PC-9 (cell line): ENCODE results near the gene FAU. TPM values are rescaled to one million over a fixed set of nuclear protein-coding genes. Genes with fewer than 3 reads are reported as not detected.

Experiments used
- BruUV-seq: library from RNA; stranded (reverse); fragments of 400-500 nt; replicated peaks from 2 replicates; lab custom pipeline; 2021; lab: Mats Ljungman, UMichigan
- CTCF ChIA-PET: fragments of 300-600 bp; sonication (Branson Sonifier 250); formaldehyde crosslinking; loops from one replicate; lab custom pipeline; 2022; ENCODE audit warnings: antibody characterized with exemption; lab: Charles Lee
- POLR2A ChIA-PET: fragments of 300-600 bp; sonication (Branson Sonifier 250); formaldehyde crosslinking; loops from one replicate; lab custom pipeline; 2022; ENCODE audit warnings: antibody characterized with exemption; ENCODE audit not compliant: unreplicated experiment; lab: Charles Lee
- DNase-seq, 2 experiments: peaks; one replicate each; pipeline versions ENCODE4 v3.0.0 to v3.0.0-alpha.2; 2015 to 2022; ENCODE audit warnings: mixed read lengths in 1 of 2
- H2AFZ ChIP-seq: fragments of 200-600 bp; sonication (generic); 2 replicates; pipeline ENCODE4 v1.8.1; 2017; ENCODE audit warnings: antibody characterized with exemption
- H3F3A ChIP-seq: fragments of 200-600 bp; sonication (generic); 2 replicates; pipeline ENCODE4 v1.8.1; 2017; ENCODE audit warnings: antibody characterized with exemption, mild to moderate bottlenecking, low read depth; ENCODE audit not compliant: insufficient read depth
- H3K27ac ChIP-seq: fragments of 200-600 bp; sonication (generic); 2 replicates; pipeline ENCODE4 v1.6.1; 2016; ENCODE audit warnings: mixed run types
- H3K27me3 ChIP-seq: fragments of 200-600 bp; sonication (generic); 2 replicates; pipeline ENCODE4 v1.6.1; 2016; ENCODE audit warnings: low read depth, mixed run types; ENCODE audit not compliant: insufficient read depth
- H3K36me3 ChIP-seq: fragments of 200-600 bp; sonication (generic); 2 replicates; pipeline ENCODE4 v1.6.1; 2016; ENCODE audit warnings: low read depth, mixed run types
- H3K4me1 ChIP-seq: fragments of 200-600 bp; sonication (generic); replicated peaks from 2 replicates; pipeline ENCODE4 v1.6.1; 2016; ENCODE audit warnings: mixed run types; ENCODE audit not compliant: insufficient read depth
- H3K4me2 ChIP-seq: fragments of 200-600 bp; sonication (generic); 2 replicates; pipeline ENCODE4 v1.6.1; 2017; ENCODE audit warnings: mixed run types
- H3K4me3 ChIP-seq: fragments of 200-600 bp; sonication (generic); 2 replicates; pipeline ENCODE4 v1.6.1; 2016; ENCODE audit warnings: mixed run types
- H3K79me2 ChIP-seq: fragments of 200-600 bp; sonication (generic); 2 replicates; pipeline ENCODE4 v1.6.1; 2017; ENCODE audit warnings: low read depth, mixed run types
- H3K9me2 ChIP-seq: fragments of 200-600 bp; sonication (generic); 2 replicates; pipeline ENCODE4 v1.8.1; 2017; ENCODE audit warnings: mild to moderate bottlenecking; ENCODE audit not compliant: insufficient read depth
- H3K9me3 ChIP-seq: fragments of 200-600 bp; sonication (generic); 2 replicates; pipeline ENCODE4 v1.8.1; 2016; ENCODE audit warnings: low read depth; ENCODE audit not compliant: insufficient read depth
- H4K20me1 ChIP-seq: fragments of 200-600 bp; sonication (generic); 2 replicates; pipeline ENCODE4 v1.8.1; 2017; ENCODE audit not compliant: insufficient read depth
- EZH2 ChIP-seq: fragments of 200-600 bp; sonication (generic); IDR thresholded peaks from 2 replicates; pipeline ENCODE4 v1.8.0; 2017; ENCODE audit warnings: antibody characterized with exemption, low read depth
- intact Hi-C: fragments of 100-400 bp; cut with micrococcal nuclease; formaldehyde crosslinking; loops from one replicate; pipeline ENCODE4 v1.10.0; 2022; ENCODE audit not compliant: unreplicated experiment
- total RNA-seq: library from RNA; stranded (reverse); gene quantifications from 2 replicates; pipeline ENCODE4 v1.2.3, GENCODE V29; 2021
- TF ChIP-seq, protein P1 (sequence below): fragments of 200-600 bp; sonication (generic); conservative IDR thresholded peaks from 2 replicates; pipeline ENCODE4 v1.6.1; 2017; ENCODE audit warnings: mixed run types, antibody characterized with exemption, mild to moderate bottlenecking, moderate library complexity

The FAU gene
- total RNA-seq, 1 experiment from 2014 or later = 973 TPM

DNA sequence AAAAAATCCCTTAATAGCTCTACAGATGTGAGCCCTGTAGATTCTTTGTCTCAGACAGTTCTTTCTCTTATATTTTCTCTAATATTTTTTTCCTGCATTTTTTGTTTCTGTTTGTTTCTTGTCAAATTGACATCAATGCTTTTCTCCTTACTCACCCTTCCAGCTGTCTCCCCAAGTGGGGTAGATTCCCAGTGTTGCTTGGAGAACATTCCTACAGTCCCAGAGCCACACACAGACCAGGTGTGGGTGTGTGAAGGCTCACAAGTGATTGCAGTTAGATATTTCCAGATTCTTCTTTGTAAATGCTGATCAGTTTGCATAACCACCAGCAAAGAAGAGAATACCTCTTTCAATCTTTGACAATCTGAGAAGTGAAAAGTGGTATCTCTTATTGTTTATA is 18.5 kb downstream of the FAU start:
- ChIA-PET CTCF (interaction anchor here (0.7 kb wide), 1 partner anchor 520 kb away, joined by 4 read pairs; no protein-coding TSS in a partner anchor), POLR2A (no interaction called here)
- no peaks in the 10 kb centered on the region for H3K27me3 ChIP-seq
- peaks cover 29% of the 10 kb centered on the region for H3K79me2 ChIP-seq
- no peak for DNase-seq
- intact Hi-C loops = no loop called here
- H4K20me1 ChIP-seq = no peaks in the 10 kb centered on the region; the same call in 1 of the 2 replicates
- 0 out of 2 replicates have a peak, but pooled peaks cover 2% of the 10 kb centered on the region for H3K36me3 ChIP-seq
- H3K9me3 ChIP-seq = no peaks in the 10 kb centered on the region
- peaks cover 26% of the 10 kb centered on the region for H3F3A ChIP-seq
- H3K4me2 ChIP-seq = no peak overlapping the region
- peaks cover 8% of the 10 kb centered on the region for H3K4me1 ChIP-seq
- no peak for TF ChIP-seq EZH2
- TF ChIP-seq, protein P1, sequence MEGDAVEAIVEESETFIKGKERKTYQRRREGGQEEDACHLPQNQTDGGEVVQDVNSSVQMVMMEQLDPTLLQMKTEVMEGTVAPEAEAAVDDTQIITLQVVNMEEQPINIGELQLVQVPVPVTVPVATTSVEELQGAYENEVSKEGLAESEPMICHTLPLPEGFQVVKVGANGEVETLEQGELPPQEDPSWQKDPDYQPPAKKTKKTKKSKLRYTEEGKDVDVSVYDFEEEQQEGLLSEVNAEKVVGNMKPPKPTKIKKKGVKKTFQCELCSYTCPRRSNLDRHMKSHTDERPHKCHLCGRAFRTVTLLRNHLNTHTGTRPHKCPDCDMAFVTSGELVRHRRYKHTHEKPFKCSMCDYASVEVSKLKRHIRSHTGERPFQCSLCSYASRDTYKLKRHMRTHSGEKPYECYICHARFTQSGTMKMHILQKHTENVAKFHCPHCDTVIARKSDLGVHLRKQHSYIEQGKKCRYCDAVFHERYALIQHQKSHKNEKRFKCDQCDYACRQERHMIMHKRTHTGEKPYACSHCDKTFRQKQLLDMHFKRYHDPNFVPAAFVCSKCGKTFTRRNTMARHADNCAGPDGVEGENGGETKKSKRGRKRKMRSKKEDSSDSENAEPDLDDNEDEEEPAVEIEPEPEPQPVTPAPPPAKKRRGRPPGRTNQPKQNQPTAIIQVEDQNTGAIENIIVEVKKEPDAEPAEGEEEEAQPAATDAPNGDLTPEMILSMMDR = no peak
- H3K27ac ChIP-seq = no peak overlapping the region
- no peak overlapping the region for H3K4me3 ChIP-seq
- H3K9me2 ChIP-seq = no peaks in the 10 kb centered on the region
- BruUV-seq = no TSS peak
- no peak overlapping the region for H2AFZ ChIP-seq

DNA sequence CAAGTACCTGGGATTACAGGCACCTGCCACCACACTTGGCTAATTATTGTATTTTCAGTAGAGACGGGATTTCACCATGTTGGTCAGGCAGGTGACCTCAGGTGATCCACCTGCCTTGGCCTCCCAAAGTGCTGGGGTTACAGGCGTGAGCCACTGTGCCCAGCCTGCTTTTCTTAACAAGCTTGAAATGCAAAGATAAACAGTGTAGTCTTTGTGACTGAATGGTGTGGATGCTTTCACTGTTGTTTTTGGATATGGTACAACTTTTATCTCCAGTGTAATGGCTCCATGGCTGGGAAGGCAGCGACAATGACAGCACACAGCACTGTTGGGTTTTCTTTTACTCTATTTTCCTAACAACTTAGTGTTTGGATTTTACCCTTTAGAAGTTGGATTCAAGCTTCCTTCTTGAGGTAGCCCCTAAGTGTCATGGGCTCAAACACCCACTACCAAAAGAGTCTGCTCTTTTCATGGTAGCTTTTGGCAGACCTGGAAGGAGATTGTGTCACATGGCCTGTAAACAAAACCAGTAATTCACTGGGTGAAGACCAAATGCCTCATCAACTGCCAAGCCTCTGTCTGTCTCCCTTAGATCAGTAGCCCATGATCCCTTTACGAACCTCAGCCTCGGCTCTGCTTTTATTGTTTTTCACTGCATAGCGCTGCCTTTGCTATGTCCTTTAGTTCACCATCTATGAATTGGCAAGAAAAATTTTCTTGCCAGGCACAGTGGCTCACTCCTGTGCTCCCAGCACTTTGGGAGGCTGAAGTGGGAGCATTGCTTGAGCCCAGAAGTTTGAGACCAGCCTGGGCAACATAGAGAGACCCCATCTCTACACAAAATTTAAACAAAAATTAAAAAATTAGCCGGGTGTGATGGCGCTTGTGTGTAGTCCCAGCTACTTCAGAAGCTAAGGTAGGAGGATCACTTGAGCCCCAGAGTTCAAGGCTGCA is 19.5 kb downstream of the FAU start:
- Histone ChIP-seq H3K36me3 (0 out of 2 replicates have a peak, but pooled peaks cover 6% of the 10 kb centered on the region), H3F3A (peaks cover 27% of the 10 kb centered on the region), H3K4me1 (peaks cover 10% of the 10 kb centered on the region), H3K27me3 (no peaks in the 10 kb centered on the region), H3K27ac (no peak overlapping the region), H3K9me2 (no peaks in the 10 kb centered on the region), H3K4me2 (no peak overlapping the region), H3K79me2 (peaks cover 39% of the 10 kb centered on the region), H4K20me1 (no peaks in the 10 kb centered on the region; the same call in 1 of the 2 replicates), H3K4me3 (no peak overlapping the region), H3K9me3 (no peaks in the 10 kb centered on the region), H2AFZ (no peak overlapping the region)
- BruUV-seq = no TSS peak
- ChIA-PET POLR2A (interaction anchor here (0.5 to 1.1 kb wide), 3 partner anchors 14 to 184 kb away, joined by 3 to 5 read pairs (median 3); no protein-coding TSS in a partner anchor), CTCF (interaction anchor here (0.7 kb wide), 2 partner anchors 519 to 724 kb away, joined by 4 to 15 read pairs; no protein-coding TSS in a partner anchor)
- intact Hi-C loops = no loop called here
- DNase-seq = no peak
- TF ChIP-seq, protein P1 = no peak
- no peak for TF ChIP-seq EZH2

- TF ChIP-seq, protein P1 = peak; percentile 50
- no peak for TF ChIP-seq EZH2
- H3F3A ChIP-seq = peaks cover 32% of the 10 kb centered on the region
- peaks cover 18% of the 10 kb centered on the region for H3K4me1 ChIP-seq
- intact Hi-C loops = no loop called here
- H3K79me2 ChIP-seq = peaks cover 46% of the 10 kb centered on the region
- no peak for DNase-seq
- peak overlapping the region; percentile 71 for H3K27ac ChIP-seq
- H3K9me3 ChIP-seq = no peaks in the 10 kb centered on the region
- CTCF ChIA-PET = no interaction called here
- H2AFZ ChIP-seq = no peak overlapping the region
- POLR2A ChIA-PET = interaction anchor here (0.6 kb wide), 1 partner anchor 15 kb away, joined by 3 read pairs; no protein-coding TSS in a partner anchor
- H3K4me3 ChIP-seq = no peak overlapping the region
- H4K20me1 ChIP-seq = no peaks in the 10 kb centered on the region; the same call in 1 of the 2 replicates
- H3K36me3 ChIP-seq = peaks cover 11% of the 10 kb centered on the region; the same call in 1 of the 2 replicates
- no peaks in the 10 kb centered on the region for H3K9me2 ChIP-seq
- peak overlapping the region; percentile 37 for H3K4me2 ChIP-seq
- no peaks in the 10 kb centered on the region for H3K27me3 ChIP-seq
- no TSS peak for BruUV-seq
Measured at GRCh38 chr11:65100674-65101350, 21.1 kb downstream of the FAU start.
